Astrocyte of the cerebellum (primary cell): ENCODE data around the gene MFSD1.

Experiments used
- DNase-seq: peaks from one replicate; pipeline ENCODE4 v3.0.0-alpha.2; 2011; ENCODE audit warnings: low read depth
- H3K4me3 ChIP-seq: 2 replicates; pipeline ENCODE4 v1.5.1; 2011; ENCODE audit warnings: mild to moderate bottlenecking, low read depth, low read length, moderate library complexity
- CTCF ChIP-seq: IDR thresholded peaks from 2 replicates; pipeline ENCODE4 v1.5.1; 2012; ENCODE audit warnings: low read length, low read depth, moderate library complexity, mild to moderate bottlenecking; ENCODE audit errors: missing control alignments
- in situ Hi-C: cut with HindIII; loops from 2 replicates; pipeline ENCODE4 v1.10.0; 2017; ENCODE audit warnings: low sequenced_read_pairs

MFSD1 gene

GRCh38 chr3:158823426-158823825 lies 21.6 kb downstream of the MFSD1 start:
- no peak for DNase-seq
- in situ Hi-C loops = no loop called here

DNA sequence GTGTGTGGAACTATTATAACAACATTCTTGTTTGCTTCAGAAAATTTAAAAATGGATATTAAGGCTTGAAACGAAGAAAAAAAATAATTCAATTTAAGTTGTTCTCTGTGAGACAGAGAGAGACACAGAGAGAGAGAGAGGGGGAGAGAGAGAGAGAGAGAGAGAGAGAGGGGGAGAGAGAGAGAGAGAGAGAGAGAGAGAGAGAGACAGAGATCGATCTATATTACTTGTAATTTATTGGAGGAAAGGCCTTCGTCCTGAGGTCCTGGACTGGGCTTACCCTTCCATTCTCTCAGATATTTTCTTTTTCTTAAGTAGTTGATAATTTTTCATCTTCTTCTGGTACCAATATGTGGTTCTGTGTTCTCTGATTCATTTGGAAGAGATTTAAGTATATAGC lies 25.9 kb downstream of the MFSD1 start:
- TF ChIP-seq CTCF = no peak
- no peak for DNase-seq
- in situ Hi-C loops = no loop called here
- no peak overlapping the region for H3K4me3 ChIP-seq

More at GRCh38 chr3:158823426-158823825, 21.6 kb downstream of the MFSD1 start:
- no peak overlapping the region for H3K4me3 ChIP-seq
- TF ChIP-seq CTCF = no peak

DNA sequence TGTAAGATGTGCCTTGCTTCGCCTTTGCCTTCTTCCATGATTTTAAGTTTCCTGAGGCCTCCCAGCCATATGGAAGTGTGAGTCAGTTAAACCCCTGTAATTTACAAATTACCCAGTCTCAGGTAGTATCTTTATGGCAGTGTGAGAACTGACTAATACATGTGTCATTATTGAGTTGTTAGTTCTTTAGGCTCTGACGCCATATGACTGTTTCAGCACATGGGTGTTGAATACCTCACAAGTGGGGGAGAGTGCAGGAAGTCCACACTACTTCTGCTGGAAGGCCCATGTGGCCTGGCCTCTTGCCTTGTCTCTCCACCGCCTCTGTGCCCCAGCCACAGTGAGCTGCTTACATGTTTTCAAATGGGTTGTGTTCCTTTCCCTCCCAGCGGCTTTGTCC lies 28.5 kb downstream of the MFSD1 start:
- no peak for DNase-seq

DNA sequence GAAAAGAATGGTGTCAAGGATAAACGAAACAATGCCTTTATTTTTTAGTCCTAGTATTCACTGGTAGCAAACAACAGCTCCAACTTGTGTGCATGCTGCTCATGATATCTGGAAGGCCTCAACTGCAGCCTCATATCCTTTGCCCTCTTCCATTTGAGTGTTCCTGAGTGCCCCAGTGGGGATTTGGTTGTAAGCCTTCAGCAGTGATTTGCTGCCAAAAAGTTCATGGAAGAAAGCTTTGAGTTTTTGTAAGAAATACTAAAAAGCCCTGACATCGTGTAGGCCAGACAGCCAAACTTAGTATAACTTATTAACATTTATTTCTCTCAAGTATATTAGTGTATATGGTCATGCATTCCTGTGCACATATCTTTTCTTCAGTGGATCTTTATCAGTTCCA lies 30.0 kb downstream of the MFSD1 start:
- in situ Hi-C loops = no loop called here
- TF ChIP-seq CTCF = no peak
- no peak for DNase-seq

More for the DNA sequence above, 28.5 kb downstream of the MFSD1 start:
- TF ChIP-seq CTCF = no peak
- in situ Hi-C loops = no loop called here
- H3K4me3 ChIP-seq = no peak overlapping the region

GRCh38 chr3:158835631-158836030 lies 33.8 kb downstream of the MFSD1 start:
- TF ChIP-seq CTCF = no peak
- in situ Hi-C loops = no loop called here
- no peak overlapping the region for H3K4me3 ChIP-seq
- no peak for DNase-seq

More for the DNA sequence above, 30.0 kb downstream of the MFSD1 start:
- no peak overlapping the region for H3K4me3 ChIP-seq

- in situ Hi-C loops = no loop called here
- no peak overlapping the region for H3K4me3 ChIP-seq
- TF ChIP-seq CTCF = no peak
- no peak for DNase-seq
These were observed 34.5 kb downstream of the MFSD1 start for GRCh38 chr3:158836312-158836711.

DNA sequence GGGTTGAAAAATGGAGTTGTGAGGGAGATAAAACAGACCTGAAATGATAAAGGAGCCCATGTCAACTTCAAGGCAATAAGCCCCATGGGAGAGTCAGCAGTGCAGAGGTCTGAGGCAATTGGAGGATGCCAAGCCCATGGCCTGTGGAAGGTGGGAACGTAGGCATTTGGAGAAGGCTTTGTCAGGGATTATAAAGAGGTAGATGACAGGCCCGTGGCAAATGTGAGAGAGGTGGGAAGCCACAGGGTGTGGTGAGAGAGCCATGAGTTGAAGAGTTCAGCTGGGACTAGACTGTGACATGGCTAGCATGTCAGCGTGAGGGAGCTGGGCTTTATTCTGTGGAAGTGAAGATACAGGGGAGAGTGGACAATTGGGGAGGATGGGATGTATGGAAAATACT lies 35.4 kb downstream of the MFSD1 start:
- in situ Hi-C loops = no loop called here
- no peak for TF ChIP-seq CTCF
- DNase-seq = no peak
- H3K4me3 ChIP-seq = no peak overlapping the region
